Neutrophil (primary cell): ENCODE measurements around the gene CNOT1.
"Not testable (repeated sequence)": the region's sequence is repeated elsewhere in the genome, so short reads cannot be mapped to it uniquely, and the experiment has no call there.

Experiments
- H3K27ac ChIP-seq: fragments of 200-600 bp; sonication (generic); 2 replicates; pipeline ENCODE4 v1.5.1; 2016; ENCODE audit warnings: mild to moderate bottlenecking, moderate library complexity
- H3K27me3 ChIP-seq: fragments of 200-600 bp; sonication (generic); 2 replicates; pipeline ENCODE4 v1.6.0; 2016; ENCODE audit warnings: mild to moderate bottlenecking
- H3K36me3 ChIP-seq: fragments of 200-600 bp; sonication (generic); 2 replicates; pipeline ENCODE4 v1.5.1; 2017
- H3K4me1 ChIP-seq, 2 experiments: fragments of 200-600 bp in 1 of 2; sonication (generic) in 1 of 2; 1 replicate in 1 of 2; 2 replicates in 1 of 2; pipeline versions ENCODE4 v1.5.1 to v1.6.1; 2013 to 2016; ENCODE audit warnings: low read depth in 1 of 2, low read length in 1 of 2, mild to moderate bottlenecking in 1 of 2, moderate library complexity in 1 of 2; ENCODE audit not compliant: control insufficient read depth in 1 of 2, insufficient read depth in 1 of 2
- H3K4me3 ChIP-seq, 2 experiments: fragments of 200-600 bp in 1 of 2; sonication (generic) in 1 of 2; 1 replicate in 1 of 2; 2 replicates in 1 of 2; pipeline ENCODE4 v1.5.1; 2013 to 2016; ENCODE audit warnings: low read depth in 1 of 2, low read length in 1 of 2, mild to moderate bottlenecking in 1 of 2, moderate library complexity in 1 of 2
- H3K9me3 ChIP-seq: fragments of 200-600 bp; sonication (generic); 2 replicates; pipeline ENCODE4 v1.5.1; 2016
- CTCF ChIP-seq: fragments of 200-600 bp; sonication (generic); IDR thresholded peaks from 2 replicates; pipeline ENCODE4 v1.5.1; 2016; ENCODE audit warnings: antibody characterized with exemption

Gene CNOT1

GRCh38 chr16:58638148-58639036 is 8.8 kb upstream of the CNOT1 start:
- Histone ChIP-seq H3K27ac (no peak overlapping the region), H3K9me3 (no peaks in the 10 kb centered on the region), H3K4me1 (peaks cover 4% of the 10 kb centered on the region in 2 experiments), H3K4me3 (no peak overlapping the region), H3K36me3 (no peaks in the 10 kb centered on the region), H3K27me3 (peaks cover 7% of the 10 kb centered on the region)
- TF ChIP-seq CTCF, result no peak

DNA sequence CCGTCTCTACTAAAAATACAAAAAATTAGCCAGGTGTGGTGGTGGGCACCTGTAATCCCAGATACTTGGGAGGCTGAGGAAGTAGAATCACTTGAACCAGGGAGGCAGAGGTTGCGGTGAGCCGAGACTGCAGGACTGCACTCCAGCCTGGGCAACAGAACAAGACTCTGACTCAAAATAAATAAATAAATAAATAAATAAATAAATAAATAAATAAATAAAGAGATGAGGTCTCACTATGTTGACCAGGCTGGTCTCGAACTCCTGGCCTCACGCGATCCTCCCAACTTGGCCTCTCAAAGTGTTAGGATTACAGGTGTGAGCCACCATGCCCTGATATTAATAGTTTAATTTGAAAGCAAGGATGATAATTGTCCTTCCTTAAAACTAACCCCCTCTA is 7.4 kb upstream of the CNOT1 start:
- H3K4me1 ChIP-seq, H3K27me3 ChIP-seq, H3K27ac ChIP-seq, H3K9me3 ChIP-seq, H3K4me3 ChIP-seq, H3K36me3 ChIP-seq: not testable (repeated sequence)

- no peak for TF ChIP-seq CTCF
- H3K27me3 ChIP-seq, result peaks cover 7% of the 10 kb centered on the region
- peaks cover 4% of the 10 kb centered on the region in 2 experiments for H3K4me1 ChIP-seq
- H3K9me3 ChIP-seq, result no peaks in the 10 kb centered on the region
- H3K27ac ChIP-seq, result no peak overlapping the region
- H3K4me3 ChIP-seq, result no peak overlapping the region
- no peaks in the 10 kb centered on the region for H3K36me3 ChIP-seq
Observed at GRCh38 chr16:58636466-58636865, 6.8 kb upstream of the CNOT1 start.

- no peaks in the 10 kb centered on the region for H3K36me3 ChIP-seq
- H3K27ac ChIP-seq, result no peak overlapping the region
- H3K9me3 ChIP-seq, result no peaks in the 10 kb centered on the region
- H3K4me3 ChIP-seq, result no peak overlapping the region
- TF ChIP-seq CTCF, result no peak
- H3K27me3 ChIP-seq, result peaks cover 7% of the 10 kb centered on the region
- peaks cover 7 to 8% of the 10 kb centered on the region in 2 experiments for H3K4me1 ChIP-seq
Observed at GRCh38 chr16:58635502-58635901, 5.9 kb upstream of the CNOT1 start.

DNA sequence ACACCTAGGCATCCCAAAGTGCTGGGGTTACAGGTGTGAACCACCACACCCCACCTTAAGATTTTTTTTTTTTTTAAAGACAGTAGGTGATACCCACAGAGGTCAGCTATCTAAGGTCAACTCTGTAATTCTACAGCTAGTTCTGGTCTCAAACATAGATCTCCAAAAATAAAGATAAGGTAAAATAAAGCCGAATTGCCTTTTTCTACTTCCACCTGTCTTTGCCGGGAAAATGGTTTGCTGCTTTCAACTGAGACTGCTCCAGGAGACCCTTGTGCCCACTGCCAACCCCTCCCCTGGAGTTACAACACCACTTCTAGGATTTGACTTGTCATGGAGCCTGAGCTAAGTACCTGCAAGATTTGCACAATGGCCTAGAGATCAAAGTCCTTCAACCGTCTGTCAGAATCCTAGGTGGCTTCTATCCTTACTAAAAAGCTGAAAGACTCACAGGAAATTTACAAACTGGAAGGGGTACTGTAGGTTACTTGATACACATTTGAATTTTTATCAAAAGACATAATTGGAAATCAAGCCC is 4.7 kb upstream of the CNOT1 start:
- TF ChIP-seq CTCF, result no peak
- Histone ChIP-seq H3K9me3 (no peaks in the 10 kb centered on the region), H3K36me3 (no peaks in the 10 kb centered on the region), H3K4me1 (peaks cover 9% of the 10 kb centered on the region in 2 experiments), H3K27me3 (peaks cover 7% of the 10 kb centered on the region), H3K4me3 (no peak overlapping the region), H3K27ac (no peak overlapping the region)
